ENCODE results near the gene PFDN1. TPM values are rescaled to one million over a fixed set of nuclear protein-coding genes. Genes with fewer than 3 reads are reported as not detected.

Gene PFDN1
- total and polyA plus RNA-seq, 8 donors: 45.7 to 98.9 (median 87.3) TPM

DNA sequence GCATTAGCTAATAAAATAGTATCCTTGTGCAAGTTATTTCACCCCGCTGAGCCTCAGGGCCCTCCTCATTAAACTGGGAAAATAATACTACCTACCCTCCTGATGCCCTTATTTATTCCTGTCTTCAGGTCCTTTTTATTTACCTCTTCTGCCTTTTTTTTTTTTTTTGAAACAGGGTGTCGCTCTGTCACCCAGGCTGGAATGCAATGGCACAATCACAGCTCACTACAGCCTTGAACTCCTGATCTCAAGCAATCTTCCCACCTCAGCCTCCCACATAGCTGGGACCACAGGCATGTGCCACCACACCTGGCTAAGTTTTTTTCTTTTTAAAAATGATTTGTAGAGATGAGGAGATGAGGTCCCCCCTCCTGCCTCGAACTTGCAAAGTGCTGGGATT lies 22.6 kb upstream of the PFDN1 start:
- H3K4me3 ChIP-seq: no peak overlapping the region
- H3K27ac ChIP-seq: peak overlapping the region in 1 of 2 donors; percentile 26
- DNase-seq (no peak), ATAC-seq (no peak)
- H3K27me3 ChIP-seq: no peaks in the 10 kb centered on the region
- intact Hi-C loops (cut with DNase I): no loop called here
- H3K4me1 ChIP-seq: peaks cover 49 to 65% of the 10 kb centered on the region in 2 donors
- H3K9me3 ChIP-seq: no peaks in the 10 kb centered on the region
- H3K36me3 ChIP-seq: no peaks in the 10 kb centered on the region
- TF ChIP-seq, protein P1, sequence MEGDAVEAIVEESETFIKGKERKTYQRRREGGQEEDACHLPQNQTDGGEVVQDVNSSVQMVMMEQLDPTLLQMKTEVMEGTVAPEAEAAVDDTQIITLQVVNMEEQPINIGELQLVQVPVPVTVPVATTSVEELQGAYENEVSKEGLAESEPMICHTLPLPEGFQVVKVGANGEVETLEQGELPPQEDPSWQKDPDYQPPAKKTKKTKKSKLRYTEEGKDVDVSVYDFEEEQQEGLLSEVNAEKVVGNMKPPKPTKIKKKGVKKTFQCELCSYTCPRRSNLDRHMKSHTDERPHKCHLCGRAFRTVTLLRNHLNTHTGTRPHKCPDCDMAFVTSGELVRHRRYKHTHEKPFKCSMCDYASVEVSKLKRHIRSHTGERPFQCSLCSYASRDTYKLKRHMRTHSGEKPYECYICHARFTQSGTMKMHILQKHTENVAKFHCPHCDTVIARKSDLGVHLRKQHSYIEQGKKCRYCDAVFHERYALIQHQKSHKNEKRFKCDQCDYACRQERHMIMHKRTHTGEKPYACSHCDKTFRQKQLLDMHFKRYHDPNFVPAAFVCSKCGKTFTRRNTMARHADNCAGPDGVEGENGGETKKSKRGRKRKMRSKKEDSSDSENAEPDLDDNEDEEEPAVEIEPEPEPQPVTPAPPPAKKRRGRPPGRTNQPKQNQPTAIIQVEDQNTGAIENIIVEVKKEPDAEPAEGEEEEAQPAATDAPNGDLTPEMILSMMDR (IDR thresholded peaks at IDR 0.05): no peak

DNA sequence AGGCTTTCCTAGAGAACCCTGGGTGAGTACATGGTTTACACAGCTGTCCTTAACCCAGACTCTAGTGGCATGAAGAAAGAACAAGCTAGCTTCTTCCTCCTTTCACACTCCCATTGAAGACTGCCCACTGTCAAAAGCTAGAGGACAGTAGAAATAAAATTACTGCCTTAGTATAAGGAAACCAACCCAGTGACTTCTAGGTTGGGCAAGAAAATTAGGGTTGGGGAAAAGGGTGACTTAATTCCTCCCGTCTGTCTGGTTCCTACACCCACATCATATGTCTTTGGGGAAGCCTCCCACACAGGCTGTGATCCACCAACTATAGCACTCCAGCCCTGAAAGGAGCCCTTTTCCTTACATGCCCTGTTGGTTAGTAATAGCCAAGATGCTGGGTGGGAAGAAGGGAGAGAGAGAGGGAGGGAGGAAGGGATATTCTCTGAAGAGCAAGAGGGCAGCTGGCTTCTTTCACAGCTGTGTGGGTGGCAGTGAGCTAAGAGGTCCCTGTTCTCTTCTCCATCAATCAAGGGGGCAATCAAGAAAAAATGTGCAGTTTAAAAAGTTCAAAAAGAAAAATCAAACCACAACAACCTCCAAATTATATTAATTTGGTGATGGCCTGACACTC lies 21.8 kb upstream of the PFDN1 start:
- Histone ChIP-seq H3K27ac (peak overlapping the region; percentile 26 to 28), H3K27me3 (no peaks in the 10 kb centered on the region), H3K36me3 (no peaks in the 10 kb centered on the region), H3K4me3 (no peak overlapping the region), H3K4me1 (peaks cover 49 to 72% of the 10 kb centered on the region in 2 donors), H3K9me3 (no peaks in the 10 kb centered on the region)
- TF ChIP-seq, protein P1 (IDR thresholded peaks at IDR 0.05): no peak
- no peak for DNase-seq
- peak; percentile 39 for ATAC-seq
- intact Hi-C loops (cut with DNase I): no loop called here

DNA sequence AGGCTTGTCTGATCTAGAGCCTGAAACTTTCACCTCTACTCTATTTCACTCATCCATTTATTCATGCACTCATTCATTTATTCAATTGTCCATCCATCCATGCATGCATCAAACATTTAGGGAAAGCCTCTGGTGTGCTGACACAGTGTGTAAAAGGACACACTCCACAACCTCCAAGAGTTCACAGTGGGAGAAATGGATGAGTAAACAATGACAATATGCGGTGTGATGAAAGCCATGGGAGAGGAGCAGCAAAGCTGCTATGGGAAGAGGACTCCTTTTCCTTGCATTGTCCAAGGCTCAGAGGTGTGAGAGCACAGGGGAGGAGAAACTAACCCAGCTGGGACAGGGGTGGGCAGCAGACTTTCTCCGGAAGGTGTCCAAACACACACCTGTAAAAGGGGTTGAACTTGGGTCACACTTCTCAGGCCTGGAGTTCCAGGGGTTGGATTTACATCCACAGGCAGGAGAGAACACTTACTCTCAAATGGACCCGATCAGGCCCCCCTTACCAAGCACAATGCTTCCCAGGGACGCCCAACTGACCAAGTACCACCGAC lies 21.2 kb upstream of the PFDN1 start:
- peaks cover 49 to 78% of the 10 kb centered on the region in 2 donors for H3K4me1 ChIP-seq
- intact Hi-C loops (cut with DNase I): no loop called here
- no peak overlapping the region for H3K4me3 ChIP-seq
- no peaks in the 10 kb centered on the region for H3K9me3 ChIP-seq
- H3K27me3 ChIP-seq: no peaks in the 10 kb centered on the region
- H3K27ac ChIP-seq: peak overlapping the region; percentile 28 to 36
- ATAC-seq (no peak), DNase-seq (no peak)
- no peaks in the 10 kb centered on the region for H3K36me3 ChIP-seq
- TF ChIP-seq, protein P1 (IDR thresholded peaks at IDR 0.05): no peak

DNA sequence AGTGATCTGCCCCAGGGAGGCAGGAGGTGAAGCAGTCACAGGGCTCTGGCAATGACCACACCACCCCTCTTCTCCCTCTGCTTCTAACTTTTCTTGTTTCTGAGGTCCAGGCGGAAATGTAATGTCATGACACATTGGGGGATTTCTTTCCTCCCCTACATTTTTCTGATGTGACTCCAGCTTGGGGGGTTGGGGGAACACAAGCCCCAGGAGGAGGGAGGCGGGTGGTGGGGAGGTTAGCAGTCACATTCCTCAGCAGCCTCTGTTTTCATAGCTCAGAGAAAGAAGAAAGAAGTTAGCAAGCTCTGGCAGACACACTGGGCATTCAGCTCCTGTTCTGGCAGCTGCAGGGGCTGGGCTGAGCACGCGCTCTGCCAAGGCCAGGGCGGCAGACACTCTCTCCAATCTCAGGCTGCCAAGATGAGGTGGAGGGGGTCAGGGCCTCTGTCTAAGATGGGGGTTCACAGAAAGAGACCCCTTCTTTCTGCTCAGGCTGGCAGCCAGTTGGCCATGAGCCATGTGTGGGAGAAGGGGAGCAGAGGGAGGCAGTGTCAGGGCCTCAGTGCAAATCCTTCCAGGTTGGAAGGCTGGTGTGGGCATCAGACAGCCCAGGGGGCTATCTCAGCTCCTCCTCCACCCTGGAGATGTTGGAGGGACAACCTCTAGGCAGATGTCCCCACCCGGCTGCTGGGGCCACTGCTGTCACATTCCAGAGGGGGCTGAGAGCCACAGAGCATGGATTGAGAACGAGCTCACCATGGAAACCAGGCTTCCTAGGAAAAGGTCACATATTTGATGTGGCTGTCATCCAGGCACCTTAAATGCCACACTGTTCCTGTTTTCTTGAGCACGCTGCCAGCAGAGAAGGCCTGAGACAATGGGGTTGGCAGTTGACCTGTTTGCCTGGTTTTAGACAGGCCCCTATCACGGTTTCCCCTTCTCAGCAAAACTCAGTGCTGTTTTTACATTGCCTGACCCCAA lies 20.1 kb upstream of the PFDN1 start:
- DNase-seq: no peak
- Histone ChIP-seq H3K36me3 (no peaks in the 10 kb centered on the region), H3K4me1 (peaks cover 44 to 77% of the 10 kb centered on the region in 2 donors), H3K27me3 (no peaks in the 10 kb centered on the region), H3K27ac (peak overlapping the region; percentile 36 to 56), H3K4me3 (no peak overlapping the region), H3K9me3 (no peaks in the 10 kb centered on the region)
- TF ChIP-seq, protein P1 (IDR thresholded peaks at IDR 0.05): no peak
- intact Hi-C loops (cut with DNase I): no loop called here
- ATAC-seq: peak; percentile 59

DNA sequence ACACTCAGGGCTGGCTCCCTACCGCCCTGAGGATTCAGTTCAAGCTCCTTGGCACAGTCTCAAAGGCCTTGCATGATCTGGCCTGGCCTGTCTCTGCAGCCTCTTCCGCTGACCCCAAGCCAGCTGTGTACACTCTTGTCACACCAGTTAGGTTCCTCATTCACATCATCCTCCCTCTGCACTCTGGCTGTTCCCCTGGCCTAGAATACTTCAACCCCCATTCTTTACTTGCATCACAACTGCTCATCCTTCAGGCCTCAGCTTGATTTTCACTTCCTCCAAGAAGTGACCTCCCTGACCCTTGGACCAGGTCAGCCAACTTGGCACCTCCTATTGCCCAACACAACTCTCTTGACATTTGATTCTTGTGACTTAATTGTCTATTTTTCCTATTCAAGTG lies 18.9 kb upstream of the PFDN1 start:
- peak overlapping the region in 1 of 2 donors; percentile 54 for H3K27ac ChIP-seq
- H3K9me3 ChIP-seq: no peaks in the 10 kb centered on the region
- TF ChIP-seq, protein P1 (IDR thresholded peaks at IDR 0.05): no peak
- no peaks in the 10 kb centered on the region for H3K36me3 ChIP-seq
- ATAC-seq (peak; percentile 56), DNase-seq (peak in 1 of 4 donors; percentile 87)
- no peaks in the 10 kb centered on the region for H3K27me3 ChIP-seq
- intact Hi-C loops (cut with DNase I): no loop called here
- H3K4me1 ChIP-seq: peaks cover 37 to 67% of the 10 kb centered on the region in 2 donors
- no peak overlapping the region for H3K4me3 ChIP-seq

All from left lung (tissue), 10 donors.